Measurements from ENCODE around the gene C4orf50. TPM values are rescaled to one million over a fixed set of nuclear protein-coding genes. Genes with fewer than 3 reads are reported as not detected.

The C4orf50 gene
- total RNA-seq, 1 experiment from 2014 or later: 0.17 TPM

GRCh38 chr4:5957076-5957475 is 61.2 kb downstream of the C4orf50 start:
- Histone ChIP-seq H3K79me1 (ENCODE audit: insufficient read depth, low read depth, low read length, poor library complexity, severe bottlenecking) (no peaks in the 10 kb centered on the region), H3K14ac (ENCODE audit: insufficient read depth, low read length) (no peak overlapping the region; the same call in 1 of the 2 replicates), H3K23ac (ENCODE audit: insufficient read length, low read depth, low read length) (no peak overlapping the region), H4K91ac (ENCODE audit: insufficient read length, low read depth, low read length) (no peak overlapping the region), H3K56ac (ENCODE audit: insufficient read length, low read depth, low read length) (no peak overlapping the region), H2BK5ac (ENCODE audit: insufficient read length, low read length) (no peak overlapping the region), H3K27me3 (ENCODE audit: insufficient read depth, low read length) (no peaks in the 10 kb centered on the region), H3K4ac (ENCODE audit: low read depth, low read length) (no peak overlapping the region), H3K9me3 (ENCODE audit: control insufficient read depth, low read depth, low read length) (no peaks in the 10 kb centered on the region), H3K27ac (ENCODE audit: insufficient read length, low read depth, low read length) (no peak overlapping the region), H2BK12ac (ENCODE audit: insufficient read length, low read depth, low read length) (no peak overlapping the region), H3K23me2 (ENCODE audit: insufficient read length, low read depth, low read length, poor library complexity, severe bottlenecking) (no peaks in the 10 kb centered on the region), H4K5ac (ENCODE audit: insufficient read length, low read depth, low read length) (no peak overlapping the region), H2BK15ac (ENCODE audit: low read depth, low read length) (no peak overlapping the region), H3K4me2 (ENCODE audit: insufficient read depth, insufficient read length, low read length) (no peak overlapping the region), H2AFZ (ENCODE audit: low read length) (no peak overlapping the region), H3K4me1 (ENCODE audit: insufficient read depth, low read length) (no peaks in the 10 kb centered on the region), H2AK5ac (ENCODE audit: insufficient read length, low read length) (no peak overlapping the region), H3K79me2 (ENCODE audit: insufficient read depth, low read length) (no peaks in the 10 kb centered on the region), H3T11ph (ENCODE audit: low read length) (no peak overlapping the region), H4K20me1 (ENCODE audit: control insufficient read depth, insufficient read depth, insufficient read length) (no peaks in the 10 kb centered on the region), H2BK120ac (ENCODE audit: low read depth, low read length, poor library complexity, severe bottlenecking) (no peak overlapping the region), H4K8ac (replicated peaks; ENCODE audit: insufficient read length, low read depth, low read length) (no peak overlapping the region), H2BK20ac (ENCODE audit: low read depth, low read length, poor library complexity, severe bottlenecking) (no peak overlapping the region), H3K18ac (ENCODE audit: insufficient read length, low read depth, low read length) (no peak overlapping the region), H3K9ac (ENCODE audit: extremely low read depth, insufficient read length, low read length) (no peak overlapping the region)
- H3K36me3 Mint-ChIP-seq (ENCODE audit: insufficient read depth in 1 of 3, low read depth in 3 of 3): no peaks in the 10 kb centered on the region
- WGBS (ENCODE audit: extremely low coverage, insufficient read length, low lambda C conversion rate): no CpG with 5 or more reads among the region's 16 CpGs
- H3K4me3 Mint-ChIP-seq: no peak overlapping the region
- H3K4me1 Mint-ChIP-seq: peaks cover 25 to 30% of the 10 kb centered on the region in 2 experiments
- no peak overlapping the region for H3K27ac Mint-ChIP-seq
- TF ChIP-seq CTCF (conservative IDR thresholded peaks at IDR 0.05): no peak
- DNase-seq: peak; percentile 28
- H3K9me3 Mint-ChIP-seq: no peaks in the 10 kb centered on the region
- H3K27me3 Mint-ChIP-seq (ENCODE audit: low read depth): peaks cover 31% of the 10 kb centered on the region

Data from H9 (cell line).